DOHH2 (cell line): ENCODE results near the gene ADORA1.

Experiments used
- H3F3A ChIP-seq: fragments of 200-600 bp; sonication (generic), shearing (Covaris generic); 2 replicates; pipeline ENCODE4 v1.6.0; 2016; ENCODE audit warnings: antibody characterized with exemption, mild to moderate bottlenecking; ENCODE audit not compliant: control insufficient read depth, insufficient read depth
- H3K27ac ChIP-seq: fragments of 200-600 bp; sonication (generic); 2 replicates; pipeline ENCODE4 v1.5.1; 2014; ENCODE audit warnings: low read depth, mild to moderate bottlenecking, low read length, moderate library complexity
- H3K27me3 ChIP-seq: fragments of 200-600 bp; sonication (generic); 2 replicates; pipeline ENCODE4 v1.6.1; 2014; ENCODE audit warnings: mild to moderate bottlenecking, low read length, mixed read lengths; ENCODE audit not compliant: control insufficient read depth
- H3K36me3 ChIP-seq: fragments of 200-600 bp; sonication (generic); 2 replicates; pipeline ENCODE4 v1.6.1; 2014; ENCODE audit warnings: mild to moderate bottlenecking, low read length, moderate library complexity, mixed read lengths; ENCODE audit not compliant: control insufficient read depth
- H3K4me1 ChIP-seq: fragments of 200-600 bp; sonication (generic); 2 replicates; pipeline ENCODE4 v1.6.1; 2014; ENCODE audit warnings: mild to moderate bottlenecking, low read length, mixed read lengths; ENCODE audit not compliant: control insufficient read depth
- H3K4me2 ChIP-seq: fragments of 200-600 bp; sonication (generic); 2 replicates; pipeline ENCODE4 v1.6.0; 2014; ENCODE audit warnings: mild to moderate bottlenecking, low read length, moderate library complexity
- H3K4me3 ChIP-seq: fragments of 200-600 bp; sonication (generic); 2 replicates; pipeline ENCODE4 v1.5.1; 2014; ENCODE audit warnings: mild to moderate bottlenecking, low read length, mixed read lengths
- H3K79me2 ChIP-seq: fragments of 200-600 bp; sonication (generic); 2 replicates; pipeline ENCODE4 v1.6.1; 2014; ENCODE audit warnings: mild to moderate bottlenecking, low read length, mixed read lengths; ENCODE audit not compliant: control insufficient read depth
- H3K9me2 ChIP-seq: fragments of 200-600 bp; sonication (generic); replicated peaks from 2 replicates; pipeline ENCODE4 v1.6.1; 2014; ENCODE audit warnings: mild to moderate bottlenecking, low read length, mixed read lengths; ENCODE audit not compliant: control insufficient read depth
- H3K9me3 ChIP-seq: fragments of 200-600 bp; sonication (generic); 2 replicates; pipeline ENCODE4 v1.6.1; 2014; ENCODE audit warnings: antibody characterized with exemption, low read length, mixed read lengths; ENCODE audit not compliant: control insufficient read depth, insufficient read depth
- H4K20me1 ChIP-seq: fragments of 200-600 bp; sonication (generic); 2 replicates; pipeline ENCODE4 v1.6.0; 2014; ENCODE audit warnings: low read depth, mild to moderate bottlenecking, antibody characterized with exemption, low read length, moderate library complexity; ENCODE audit not compliant: control insufficient read depth, insufficient read depth
- EZH2phosphoT487 ChIP-seq: fragments of 200-600 bp; sonication (generic); IDR thresholded peaks from 2 replicates; pipeline ENCODE4 v1.6.1; 2017; ENCODE audit warnings: borderline replicate concordance, mild to moderate bottlenecking, antibody characterized with exemption, low read length, moderate library complexity, mixed read lengths
- TF ChIP-seq, protein P1 (sequence below): fragments of 200-600 bp; sonication (generic); IDR thresholded peaks from one replicate; pipeline ENCODE4 v1.5.1; 2014; ENCODE audit warnings: antibody characterized with exemption, mild to moderate bottlenecking, low read depth, low read length; ENCODE audit not compliant: poor library complexity, severe bottlenecking

ADORA1 gene

DNA sequence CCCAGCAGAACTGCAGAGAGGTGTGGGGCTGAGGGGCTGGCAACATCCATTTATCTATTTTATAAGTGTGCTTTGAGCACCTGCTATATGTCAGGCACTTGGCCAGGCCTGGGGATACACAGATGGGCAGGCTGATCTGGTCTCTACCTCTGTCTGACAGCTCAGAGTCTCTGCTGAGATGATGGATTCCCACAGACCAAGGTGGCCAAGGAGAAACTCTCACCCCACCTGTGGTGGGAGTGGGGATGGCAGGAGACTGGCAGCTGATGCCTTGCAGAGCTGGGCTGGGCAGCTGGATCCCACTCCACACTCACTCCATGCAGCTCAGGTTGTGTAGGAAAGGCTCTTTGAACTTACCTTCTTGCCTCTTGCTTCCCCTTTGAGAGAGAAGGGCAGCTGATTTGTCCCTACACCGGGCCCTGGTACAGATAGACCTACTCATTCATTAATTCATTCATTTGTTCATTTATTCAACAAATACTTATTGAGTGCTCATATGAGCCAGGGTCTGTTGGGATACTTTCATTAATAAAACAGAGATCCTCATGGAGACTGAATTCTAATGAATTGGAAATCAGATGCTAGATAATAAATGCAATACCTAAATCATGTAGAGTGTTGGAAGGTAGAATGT lies 9.0 kb downstream of the ADORA1 start:
- no peaks in the 10 kb centered on the region for H3K36me3 ChIP-seq
- peaks cover 32% of the 10 kb centered on the region for H3K27me3 ChIP-seq
- H3K27ac ChIP-seq: no peak overlapping the region
- H3K4me1 ChIP-seq: no peaks in the 10 kb centered on the region
- H3K9me2 ChIP-seq: no peaks in the 10 kb centered on the region
- H3K79me2 ChIP-seq: no peaks in the 10 kb centered on the region
- no peaks in the 10 kb centered on the region for H3K9me3 ChIP-seq
- H3K4me3 ChIP-seq: no peak overlapping the region
- no peak overlapping the region for H3K4me2 ChIP-seq
- TF ChIP-seq, protein P1, sequence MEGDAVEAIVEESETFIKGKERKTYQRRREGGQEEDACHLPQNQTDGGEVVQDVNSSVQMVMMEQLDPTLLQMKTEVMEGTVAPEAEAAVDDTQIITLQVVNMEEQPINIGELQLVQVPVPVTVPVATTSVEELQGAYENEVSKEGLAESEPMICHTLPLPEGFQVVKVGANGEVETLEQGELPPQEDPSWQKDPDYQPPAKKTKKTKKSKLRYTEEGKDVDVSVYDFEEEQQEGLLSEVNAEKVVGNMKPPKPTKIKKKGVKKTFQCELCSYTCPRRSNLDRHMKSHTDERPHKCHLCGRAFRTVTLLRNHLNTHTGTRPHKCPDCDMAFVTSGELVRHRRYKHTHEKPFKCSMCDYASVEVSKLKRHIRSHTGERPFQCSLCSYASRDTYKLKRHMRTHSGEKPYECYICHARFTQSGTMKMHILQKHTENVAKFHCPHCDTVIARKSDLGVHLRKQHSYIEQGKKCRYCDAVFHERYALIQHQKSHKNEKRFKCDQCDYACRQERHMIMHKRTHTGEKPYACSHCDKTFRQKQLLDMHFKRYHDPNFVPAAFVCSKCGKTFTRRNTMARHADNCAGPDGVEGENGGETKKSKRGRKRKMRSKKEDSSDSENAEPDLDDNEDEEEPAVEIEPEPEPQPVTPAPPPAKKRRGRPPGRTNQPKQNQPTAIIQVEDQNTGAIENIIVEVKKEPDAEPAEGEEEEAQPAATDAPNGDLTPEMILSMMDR: no peak
- TF ChIP-seq EZH2phosphoT487: no peak
- no peaks in the 10 kb centered on the region for H3F3A ChIP-seq
- H4K20me1 ChIP-seq: no peaks in the 10 kb centered on the region

DNA sequence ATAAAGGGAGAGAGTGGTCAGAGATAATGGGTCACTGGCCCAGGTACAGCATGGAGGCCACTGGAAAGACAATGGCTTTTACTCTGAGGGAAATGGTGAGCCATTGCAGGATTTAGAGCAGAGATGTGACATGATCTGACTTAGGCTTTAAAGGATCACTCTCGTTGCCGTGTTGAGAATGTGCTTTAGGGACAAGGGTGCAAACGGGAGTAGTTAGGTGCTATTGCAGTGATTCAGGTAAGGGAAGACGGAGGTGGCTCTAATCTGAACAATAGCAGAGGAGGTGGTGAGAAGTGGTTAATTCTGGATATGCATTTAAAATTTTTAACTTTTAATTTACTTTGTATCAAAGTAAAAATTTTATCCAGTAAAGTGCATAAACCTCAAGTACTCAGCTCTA lies 9.8 kb downstream of the ADORA1 start:
- Histone ChIP-seq H3F3A (no peaks in the 10 kb centered on the region), H3K4me3 (no peak overlapping the region), H3K36me3 (no peaks in the 10 kb centered on the region), H3K4me1 (no peaks in the 10 kb centered on the region), H3K4me2 (no peak overlapping the region), H3K9me3 (no peaks in the 10 kb centered on the region), H3K79me2 (no peaks in the 10 kb centered on the region), H3K27me3 (peaks cover 33% of the 10 kb centered on the region), H4K20me1 (no peaks in the 10 kb centered on the region), H3K27ac (no peak overlapping the region), H3K9me2 (no peaks in the 10 kb centered on the region)
- TF ChIP-seq EZH2phosphoT487: no peak
- TF ChIP-seq, protein P1: no peak

DNA sequence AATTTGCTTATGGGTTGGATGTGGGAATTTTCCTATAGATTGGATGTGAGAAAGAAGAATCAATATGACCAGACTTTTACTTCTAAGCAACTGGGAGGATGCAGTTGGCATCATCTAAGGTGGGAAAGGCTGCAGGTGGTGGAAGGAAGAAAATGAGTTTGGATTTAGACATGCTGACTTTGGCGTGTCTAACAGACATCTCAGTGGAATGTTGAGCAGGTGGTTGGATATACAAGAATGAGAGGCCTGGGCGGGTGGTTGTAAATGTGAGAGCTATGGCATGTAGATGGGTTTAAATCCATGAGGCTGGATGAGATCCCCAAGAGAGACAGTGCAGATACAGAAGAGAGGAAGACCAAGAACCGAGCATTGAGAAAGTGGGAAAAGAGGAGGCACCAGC lies 10.5 kb downstream of the ADORA1 start:
- no peaks in the 10 kb centered on the region for H3K9me3 ChIP-seq
- TF ChIP-seq, protein P1: no peak
- TF ChIP-seq EZH2phosphoT487: no peak
- no peaks in the 10 kb centered on the region for H3K4me1 ChIP-seq
- no peaks in the 10 kb centered on the region for H4K20me1 ChIP-seq
- H3K4me2 ChIP-seq: no peak overlapping the region
- no peaks in the 10 kb centered on the region for H3K36me3 ChIP-seq
- no peak overlapping the region for H3K27ac ChIP-seq
- no peaks in the 10 kb centered on the region for H3F3A ChIP-seq
- H3K27me3 ChIP-seq: peaks cover 33% of the 10 kb centered on the region
- H3K79me2 ChIP-seq: no peaks in the 10 kb centered on the region
- H3K9me2 ChIP-seq: no peaks in the 10 kb centered on the region
- H3K4me3 ChIP-seq: no peak overlapping the region
